ENCODE results near the gene GRB2. TPM values are rescaled to one million over a fixed set of nuclear protein-coding genes. Genes with fewer than 3 reads are reported as not detected.

The GRB2 gene
- total and polyA plus RNA-seq, 2 experiments from 2014 or later, result 89.0 to 112 TPM

DNA sequence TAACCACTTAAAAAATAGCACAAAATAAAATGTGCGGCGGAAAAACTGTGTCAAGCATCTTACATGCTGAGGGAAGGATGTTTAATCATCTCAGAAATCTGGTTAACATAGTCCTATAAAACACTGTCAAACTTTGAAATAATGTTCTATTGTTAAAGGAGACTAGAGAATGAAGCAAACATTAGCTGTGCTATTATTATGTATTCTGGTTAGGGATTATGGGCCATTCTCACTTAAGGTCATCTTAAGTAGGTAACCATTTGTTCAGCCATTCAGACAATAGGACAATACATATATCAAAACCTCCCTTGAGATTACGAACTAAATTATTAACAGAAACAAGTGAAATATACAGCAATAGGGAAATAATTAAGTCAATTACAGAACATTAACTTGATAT, 24.7 kb downstream of the GRB2 start:
- TF ChIP-seq ZNF114 (CRISPR knock-in tag; IDR thresholded peaks at IDR 0.05), result no peak
- TF ChIP-seq CREB1 (CRISPR knock-in tag; IDR thresholded peaks at IDR 0.05; ENCODE audit: low read depth), result no peak
- TF ChIP-seq, protein P1, sequence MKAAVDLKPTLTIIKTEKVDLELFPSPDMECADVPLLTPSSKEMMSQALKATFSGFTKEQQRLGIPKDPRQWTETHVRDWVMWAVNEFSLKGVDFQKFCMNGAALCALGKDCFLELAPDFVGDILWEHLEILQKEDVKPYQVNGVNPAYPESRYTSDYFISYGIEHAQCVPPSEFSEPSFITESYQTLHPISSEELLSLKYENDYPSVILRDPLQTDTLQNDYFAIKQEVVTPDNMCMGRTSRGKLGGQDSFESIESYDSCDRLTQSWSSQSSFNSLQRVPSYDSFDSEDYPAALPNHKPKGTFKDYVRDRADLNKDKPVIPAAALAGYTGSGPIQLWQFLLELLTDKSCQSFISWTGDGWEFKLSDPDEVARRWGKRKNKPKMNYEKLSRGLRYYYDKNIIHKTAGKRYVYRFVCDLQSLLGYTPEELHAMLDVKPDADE (IDR thresholded peaks at IDR 0.05), result no peak
- TF ChIP-seq, protein P2, sequence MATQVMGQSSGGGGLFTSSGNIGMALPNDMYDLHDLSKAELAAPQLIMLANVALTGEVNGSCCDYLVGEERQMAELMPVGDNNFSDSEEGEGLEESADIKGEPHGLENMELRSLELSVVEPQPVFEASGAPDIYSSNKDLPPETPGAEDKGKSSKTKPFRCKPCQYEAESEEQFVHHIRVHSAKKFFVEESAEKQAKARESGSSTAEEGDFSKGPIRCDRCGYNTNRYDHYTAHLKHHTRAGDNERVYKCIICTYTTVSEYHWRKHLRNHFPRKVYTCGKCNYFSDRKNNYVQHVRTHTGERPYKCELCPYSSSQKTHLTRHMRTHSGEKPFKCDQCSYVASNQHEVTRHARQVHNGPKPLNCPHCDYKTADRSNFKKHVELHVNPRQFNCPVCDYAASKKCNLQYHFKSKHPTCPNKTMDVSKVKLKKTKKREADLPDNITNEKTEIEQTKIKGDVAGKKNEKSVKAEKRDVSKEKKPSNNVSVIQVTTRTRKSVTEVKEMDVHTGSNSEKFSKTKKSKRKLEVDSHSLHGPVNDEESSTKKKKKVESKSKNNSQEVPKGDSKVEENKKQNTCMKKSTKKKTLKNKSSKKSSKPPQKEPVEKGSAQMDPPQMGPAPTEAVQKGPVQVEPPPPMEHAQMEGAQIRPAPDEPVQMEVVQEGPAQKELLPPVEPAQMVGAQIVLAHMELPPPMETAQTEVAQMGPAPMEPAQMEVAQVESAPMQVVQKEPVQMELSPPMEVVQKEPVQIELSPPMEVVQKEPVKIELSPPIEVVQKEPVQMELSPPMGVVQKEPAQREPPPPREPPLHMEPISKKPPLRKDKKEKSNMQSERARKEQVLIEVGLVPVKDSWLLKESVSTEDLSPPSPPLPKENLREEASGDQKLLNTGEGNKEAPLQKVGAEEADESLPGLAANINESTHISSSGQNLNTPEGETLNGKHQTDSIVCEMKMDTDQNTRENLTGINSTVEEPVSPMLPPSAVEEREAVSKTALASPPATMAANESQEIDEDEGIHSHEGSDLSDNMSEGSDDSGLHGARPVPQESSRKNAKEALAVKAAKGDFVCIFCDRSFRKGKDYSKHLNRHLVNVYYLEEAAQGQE (IDR thresholded peaks at IDR 0.05; ENCODE audit: unreplicated experiment), result no peak
- TF ChIP-seq, protein P3, sequence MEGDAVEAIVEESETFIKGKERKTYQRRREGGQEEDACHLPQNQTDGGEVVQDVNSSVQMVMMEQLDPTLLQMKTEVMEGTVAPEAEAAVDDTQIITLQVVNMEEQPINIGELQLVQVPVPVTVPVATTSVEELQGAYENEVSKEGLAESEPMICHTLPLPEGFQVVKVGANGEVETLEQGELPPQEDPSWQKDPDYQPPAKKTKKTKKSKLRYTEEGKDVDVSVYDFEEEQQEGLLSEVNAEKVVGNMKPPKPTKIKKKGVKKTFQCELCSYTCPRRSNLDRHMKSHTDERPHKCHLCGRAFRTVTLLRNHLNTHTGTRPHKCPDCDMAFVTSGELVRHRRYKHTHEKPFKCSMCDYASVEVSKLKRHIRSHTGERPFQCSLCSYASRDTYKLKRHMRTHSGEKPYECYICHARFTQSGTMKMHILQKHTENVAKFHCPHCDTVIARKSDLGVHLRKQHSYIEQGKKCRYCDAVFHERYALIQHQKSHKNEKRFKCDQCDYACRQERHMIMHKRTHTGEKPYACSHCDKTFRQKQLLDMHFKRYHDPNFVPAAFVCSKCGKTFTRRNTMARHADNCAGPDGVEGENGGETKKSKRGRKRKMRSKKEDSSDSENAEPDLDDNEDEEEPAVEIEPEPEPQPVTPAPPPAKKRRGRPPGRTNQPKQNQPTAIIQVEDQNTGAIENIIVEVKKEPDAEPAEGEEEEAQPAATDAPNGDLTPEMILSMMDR (conservative IDR thresholded peaks at IDR 0.05; ENCODE audit: low read depth in 2 of 2), result no peak
- TF ChIP-seq POLR2AphosphoS5 (IDR thresholded peaks at IDR 0.05; ENCODE audit: low read depth), result no peak
- no peak for TF ChIP-seq NANOG (IDR thresholded peaks at IDR 0.05; ENCODE audit: borderline replicate concordance)
- no peak for TF ChIP-seq ZNF331 (CRISPR knock-in tag; IDR thresholded peaks at IDR 0.05; ENCODE audit: low read depth)
- no peak for TF ChIP-seq STAT1 (IDR thresholded peaks at IDR 0.05; ENCODE audit: unreplicated experiment)
- TF ChIP-seq EZH2 (IDR thresholded peaks at IDR 0.05; ENCODE audit: low read depth, unreplicated experiment), result no peak
- TF ChIP-seq, protein P4, sequence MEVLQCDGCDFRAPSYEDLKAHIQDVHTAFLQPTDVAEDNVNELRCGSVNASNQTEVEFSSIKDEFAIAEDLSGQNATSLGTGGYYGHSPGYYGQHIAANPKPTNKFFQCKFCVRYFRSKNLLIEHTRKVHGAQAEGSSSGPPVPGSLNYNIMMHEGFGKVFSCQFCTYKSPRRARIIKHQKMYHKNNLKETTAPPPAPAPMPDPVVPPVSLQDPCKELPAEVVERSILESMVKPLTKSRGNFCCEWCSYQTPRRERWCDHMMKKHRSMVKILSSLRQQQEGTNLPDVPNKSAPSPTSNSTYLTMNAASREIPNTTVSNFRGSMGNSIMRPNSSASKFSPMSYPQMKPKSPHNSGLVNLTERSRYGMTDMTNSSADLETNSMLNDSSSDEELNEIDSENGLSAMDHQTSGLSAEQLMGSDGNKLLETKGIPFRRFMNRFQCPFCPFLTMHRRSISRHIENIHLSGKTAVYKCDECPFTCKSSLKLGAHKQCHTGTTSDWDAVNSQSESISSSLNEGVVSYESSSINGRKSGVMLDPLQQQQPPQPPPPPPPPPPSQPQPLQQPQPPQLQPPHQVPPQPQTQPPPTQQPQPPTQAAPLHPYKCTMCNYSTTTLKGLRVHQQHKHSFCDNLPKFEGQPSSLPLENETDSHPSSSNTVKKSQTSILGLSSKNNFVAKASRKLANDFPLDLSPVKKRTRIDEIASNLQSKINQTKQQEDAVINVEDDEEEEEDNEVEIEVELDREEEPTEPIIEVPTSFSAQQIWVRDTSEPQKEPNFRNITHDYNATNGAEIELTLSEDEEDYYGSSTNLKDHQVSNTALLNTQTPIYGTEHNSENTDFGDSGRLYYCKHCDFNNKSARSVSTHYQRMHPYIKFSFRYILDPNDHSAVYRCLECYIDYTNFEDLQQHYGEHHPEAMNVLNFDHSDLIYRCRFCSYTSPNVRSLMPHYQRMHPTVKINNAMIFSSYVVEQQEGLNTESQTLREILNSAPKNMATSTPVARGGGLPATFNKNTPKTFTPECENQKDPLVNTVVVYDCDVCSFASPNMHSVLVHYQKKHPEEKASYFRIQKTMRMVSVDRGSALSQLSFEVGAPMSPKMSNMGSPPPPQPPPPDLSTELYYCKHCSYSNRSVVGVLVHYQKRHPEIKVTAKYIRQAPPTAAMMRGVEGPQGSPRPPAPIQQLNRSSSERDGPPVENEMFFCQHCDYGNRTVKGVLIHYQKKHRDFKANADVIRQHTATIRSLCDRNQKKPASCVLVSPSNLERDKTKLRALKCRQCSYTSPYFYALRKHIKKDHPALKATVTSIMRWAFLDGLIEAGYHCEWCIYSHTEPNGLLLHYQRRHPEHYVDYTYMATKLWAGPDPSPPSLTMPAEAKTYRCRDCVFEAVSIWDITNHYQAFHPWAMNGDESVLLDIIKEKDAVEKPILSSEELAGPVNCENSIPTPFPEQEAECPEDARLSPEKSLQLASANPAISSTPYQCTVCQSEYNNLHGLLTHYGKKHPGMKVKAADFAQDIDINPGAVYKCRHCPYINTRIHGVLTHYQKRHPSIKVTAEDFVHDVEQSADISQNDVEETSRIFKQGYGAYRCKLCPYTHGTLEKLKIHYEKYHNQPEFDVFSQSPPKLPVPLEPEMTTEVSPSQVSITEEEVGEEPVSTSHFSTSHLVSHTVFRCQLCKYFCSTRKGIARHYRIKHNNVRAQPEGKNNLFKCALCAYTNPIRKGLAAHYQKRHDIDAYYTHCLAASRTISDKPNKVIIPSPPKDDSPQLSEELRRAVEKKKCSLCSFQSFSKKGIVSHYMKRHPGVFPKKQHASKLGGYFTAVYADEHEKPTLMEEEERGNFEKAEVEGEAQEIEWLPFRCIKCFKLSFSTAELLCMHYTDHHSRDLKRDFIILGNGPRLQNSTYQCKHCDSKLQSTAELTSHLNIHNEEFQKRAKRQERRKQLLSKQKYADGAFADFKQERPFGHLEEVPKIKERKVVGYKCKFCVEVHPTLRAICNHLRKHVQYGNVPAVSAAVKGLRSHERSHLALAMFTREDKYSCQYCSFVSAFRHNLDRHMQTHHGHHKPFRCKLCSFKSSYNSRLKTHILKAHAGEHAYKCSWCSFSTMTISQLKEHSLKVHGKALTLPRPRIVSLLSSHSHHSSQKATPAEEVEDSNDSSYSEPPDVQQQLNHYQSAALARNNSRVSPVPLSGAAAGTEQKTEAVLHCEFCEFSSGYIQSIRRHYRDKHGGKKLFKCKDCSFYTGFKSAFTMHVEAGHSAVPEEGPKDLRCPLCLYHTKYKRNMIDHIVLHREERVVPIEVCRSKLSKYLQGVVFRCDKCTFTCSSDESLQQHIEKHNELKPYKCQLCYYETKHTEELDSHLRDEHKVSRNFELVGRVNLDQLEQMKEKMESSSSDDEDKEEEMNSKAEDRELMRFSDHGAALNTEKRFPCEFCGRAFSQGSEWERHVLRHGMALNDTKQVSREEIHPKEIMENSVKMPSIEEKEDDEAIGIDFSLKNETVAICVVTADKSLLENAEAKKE (CRISPR knock-in tag; IDR thresholded peaks at IDR 0.05), result no peak
- no peak for TF ChIP-seq EZH2phosphoT487 (IDR thresholded peaks at IDR 0.05; ENCODE audit: unreplicated experiment)
- TF ChIP-seq JUNB (IDR thresholded peaks at IDR 0.05; ENCODE audit: unreplicated experiment), result no peak
- DNase-seq (ENCODE audit: low spot score), result no peak
- no peaks in the 10 kb centered on the region for H3K27me3 ChIP-seq (ENCODE audit: insufficient read depth)
- H3K4me3 ChIP-seq, result no peak overlapping the region
- no peak for ATAC-seq
- Mint-ChIP-seq H3K9me3 (no peaks in the 10 kb centered on the region), H3K27me3 (ENCODE audit: insufficient read depth, low read depth, poor library complexity) (no peaks in the 10 kb centered on the region), H3K27ac (no peak overlapping the region; the same call in 1 of the 2 replicates), H3K36me3 (ENCODE audit: low read depth) (peaks cover 8% of the 10 kb centered on the region; the same call in 2 of the 3 replicates), H3K4me1 (peaks cover 11% of the 10 kb centered on the region; the same call in 2 of the 3 replicates), H3K4me3 (no peak overlapping the region)
- H3K79me2 ChIP-seq (replicated peaks; ENCODE audit: insufficient read depth), result peaks cover 100% of the 10 kb centered on the region
- H3K4me2 ChIP-seq, result no peak overlapping the region
- no peaks in the 10 kb centered on the region for H3F3A ChIP-seq (replicated peaks; ENCODE audit: low read depth)
- no peak overlapping the region for H2AFZ ChIP-seq
- H4K20me1 ChIP-seq (replicated peaks; ENCODE audit: insufficient read depth), result peaks cover 26% of the 10 kb centered on the region
- no peaks in the 10 kb centered on the region for H3K36me3 ChIP-seq (ENCODE audit: insufficient read depth)
- no peak overlapping the region for H3K27ac ChIP-seq (ENCODE audit: low read depth)
- peaks cover 13% of the 10 kb centered on the region for H3K4me1 ChIP-seq (ENCODE audit: insufficient read depth)
- no peaks in the 10 kb centered on the region for H3K9me2 ChIP-seq (ENCODE audit: insufficient read depth)

All from GM23338 (cell line).